ENCODE results near the gene MAML1.

DNA sequence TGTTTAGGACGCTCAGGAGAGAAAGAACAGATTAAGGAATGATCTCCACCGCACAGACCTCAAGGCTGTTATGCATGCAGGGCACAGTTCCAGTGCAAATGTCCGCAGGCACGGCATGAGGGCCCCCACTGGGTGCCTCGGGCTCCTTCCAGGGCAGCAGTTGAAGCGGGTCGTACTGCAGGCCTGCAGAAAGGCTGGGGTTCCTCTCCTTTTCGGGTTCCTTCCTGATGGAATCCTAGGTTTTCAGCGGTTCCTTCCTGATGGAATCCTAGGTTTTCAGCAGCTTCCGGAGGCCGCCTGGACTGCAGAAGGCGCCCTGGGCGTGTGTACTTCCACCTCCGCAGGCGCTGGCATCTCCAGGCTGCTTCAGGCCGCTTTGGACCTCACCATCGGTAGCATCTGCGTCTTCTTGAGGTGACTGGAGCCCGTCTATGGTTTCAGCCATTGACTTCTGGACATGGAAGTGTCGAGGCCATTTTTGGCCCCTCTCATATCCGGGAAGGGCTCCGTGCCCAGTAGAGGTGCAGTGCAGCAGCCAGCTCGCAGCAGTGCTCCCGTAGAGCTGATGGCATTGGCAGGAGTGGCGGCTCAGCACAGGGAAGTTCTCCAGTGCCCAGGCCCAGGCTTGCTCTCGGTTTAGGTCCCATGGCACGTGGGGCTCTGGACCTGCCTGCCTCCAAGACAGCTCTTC is 79.7 kb downstream of the MAML1 start:
- TF ChIP-seq, protein P1, sequence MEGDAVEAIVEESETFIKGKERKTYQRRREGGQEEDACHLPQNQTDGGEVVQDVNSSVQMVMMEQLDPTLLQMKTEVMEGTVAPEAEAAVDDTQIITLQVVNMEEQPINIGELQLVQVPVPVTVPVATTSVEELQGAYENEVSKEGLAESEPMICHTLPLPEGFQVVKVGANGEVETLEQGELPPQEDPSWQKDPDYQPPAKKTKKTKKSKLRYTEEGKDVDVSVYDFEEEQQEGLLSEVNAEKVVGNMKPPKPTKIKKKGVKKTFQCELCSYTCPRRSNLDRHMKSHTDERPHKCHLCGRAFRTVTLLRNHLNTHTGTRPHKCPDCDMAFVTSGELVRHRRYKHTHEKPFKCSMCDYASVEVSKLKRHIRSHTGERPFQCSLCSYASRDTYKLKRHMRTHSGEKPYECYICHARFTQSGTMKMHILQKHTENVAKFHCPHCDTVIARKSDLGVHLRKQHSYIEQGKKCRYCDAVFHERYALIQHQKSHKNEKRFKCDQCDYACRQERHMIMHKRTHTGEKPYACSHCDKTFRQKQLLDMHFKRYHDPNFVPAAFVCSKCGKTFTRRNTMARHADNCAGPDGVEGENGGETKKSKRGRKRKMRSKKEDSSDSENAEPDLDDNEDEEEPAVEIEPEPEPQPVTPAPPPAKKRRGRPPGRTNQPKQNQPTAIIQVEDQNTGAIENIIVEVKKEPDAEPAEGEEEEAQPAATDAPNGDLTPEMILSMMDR (conservative IDR thresholded peaks at IDR 0.05; ENCODE audit: low read depth, low read length), result no peak
- no peak for TF ChIP-seq EZH2phosphoT487 (IDR thresholded peaks at IDR 0.05; ENCODE audit: borderline replicate concordance, low read length)
- TF ChIP-seq EZH2 (IDR thresholded peaks at IDR 0.05; ENCODE audit: low read length, unreplicated experiment), result no peak
